ENCODE measurements around the gene ARRDC1.

The ARRDC1 gene

GRCh38 chr9:137642892-137643291 lies 37.4 kb downstream of the ARRDC1 start:
- no peak for DNase-seq

GRCh38 chr9:137643921-137644320 lies 38.4 kb downstream of the ARRDC1 start:
- no peak for DNase-seq

DNA sequence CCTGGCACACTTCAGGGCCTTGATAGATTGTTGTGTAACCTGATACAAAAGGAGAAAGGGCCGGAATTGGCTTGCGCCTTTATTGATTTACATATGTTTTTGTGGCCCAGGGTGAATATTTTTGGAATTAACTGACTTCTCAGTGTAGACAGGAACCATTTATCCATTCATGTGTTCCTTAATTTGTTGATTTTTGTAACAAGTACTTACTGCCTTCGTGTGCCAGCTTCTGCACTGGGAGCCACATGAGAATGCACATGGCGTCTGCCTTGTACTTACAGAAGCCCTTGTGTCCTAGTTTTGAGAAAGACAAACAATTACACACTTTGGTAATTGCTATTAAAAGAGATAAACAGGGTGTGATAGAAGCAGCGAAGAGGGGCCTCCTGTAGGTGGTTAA lies 39.7 kb downstream of the ARRDC1 start:
- no peak for DNase-seq

DNA sequence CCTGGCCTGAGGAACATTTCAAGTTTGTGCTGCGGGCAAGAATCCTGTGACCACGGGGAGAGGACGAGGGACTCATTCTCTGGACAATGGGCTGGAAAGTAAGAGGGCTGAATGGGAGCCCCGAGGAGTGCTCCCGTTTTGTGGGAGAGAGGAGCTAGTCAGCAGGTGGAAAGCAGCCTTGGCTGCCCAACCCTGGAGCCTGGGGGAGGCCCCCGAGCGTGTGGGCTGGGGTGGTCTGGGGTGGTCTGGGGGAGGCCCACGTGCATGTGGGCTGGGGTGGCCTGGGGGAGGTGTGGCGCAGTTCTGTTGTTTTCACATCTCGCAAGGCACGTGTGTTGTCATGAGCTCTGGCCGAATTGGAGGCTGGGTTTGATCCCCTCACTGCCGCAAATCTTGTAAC lies 40.9 kb downstream of the ARRDC1 start:
- DNase-seq = no peak

- no peak for DNase-seq
These were observed 41.7 kb downstream of the ARRDC1 start for GRCh38 chr9:137647096-137647714.

DNA sequence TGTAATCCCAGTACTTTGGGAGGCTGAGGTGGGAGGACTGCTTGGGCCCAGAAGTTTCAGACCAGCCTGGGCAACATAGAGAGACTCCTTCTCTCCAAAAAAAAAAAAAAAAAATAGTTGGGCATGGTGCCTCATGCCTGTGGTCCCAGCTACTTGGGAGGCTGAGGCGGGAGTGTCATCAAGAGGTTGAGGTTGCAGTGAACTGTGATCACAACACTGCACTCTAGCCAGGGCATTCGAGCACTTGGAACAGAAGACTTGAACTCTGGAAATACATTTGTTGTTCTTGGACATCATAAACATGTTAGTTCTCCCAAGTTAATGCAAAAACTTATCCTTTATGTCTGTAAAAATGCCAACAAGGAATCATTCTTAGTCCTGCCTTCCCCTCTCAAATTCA lies 42.9 kb downstream of the ARRDC1 start:
- DNase-seq = no peak

DNA sequence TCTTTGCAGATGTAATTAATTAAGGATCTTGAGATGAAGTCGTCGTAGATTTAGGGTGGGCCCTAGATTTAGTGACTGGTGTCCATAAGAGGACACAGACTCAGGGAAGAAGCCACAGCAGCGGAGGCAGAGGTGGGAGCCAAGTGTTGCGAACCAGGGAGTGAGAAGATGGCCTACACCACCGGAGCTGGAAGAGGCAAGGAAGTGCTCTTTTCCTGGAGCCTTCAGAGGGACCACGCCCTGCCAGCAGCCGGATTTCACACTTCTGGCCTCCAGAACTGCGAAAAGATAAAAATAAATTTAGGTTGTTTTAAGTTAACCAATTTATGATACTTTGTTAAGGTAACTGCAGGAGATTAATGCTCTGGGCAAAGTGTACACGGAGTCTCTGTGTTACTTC lies 44.1 kb downstream of the ARRDC1 start:
- DNase-seq = no peak

DNA sequence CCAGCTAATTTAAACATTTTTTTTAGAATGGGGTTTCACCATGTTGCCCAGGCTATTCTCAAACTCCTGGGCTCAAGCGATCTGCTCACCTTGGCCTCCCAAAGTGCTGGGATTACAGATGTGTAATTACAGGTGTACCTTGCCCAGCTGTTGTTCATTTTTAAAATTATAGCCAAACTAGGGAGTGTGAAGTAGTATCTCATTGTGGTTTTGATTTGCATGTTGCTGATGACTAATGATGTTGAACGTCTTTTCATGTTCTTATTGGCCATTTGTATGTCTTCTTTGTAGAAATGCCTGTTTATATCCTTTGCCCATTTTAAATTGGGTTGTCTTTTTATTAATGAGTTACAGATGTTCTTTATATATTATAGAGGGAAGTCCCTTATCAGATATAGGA lies 44.8 kb downstream of the ARRDC1 start:
- no peak for DNase-seq

- DNase-seq = no peak
These were observed 45.3 kb downstream of the ARRDC1 start for GRCh38 chr9:137650779-137651178.

DNA sequence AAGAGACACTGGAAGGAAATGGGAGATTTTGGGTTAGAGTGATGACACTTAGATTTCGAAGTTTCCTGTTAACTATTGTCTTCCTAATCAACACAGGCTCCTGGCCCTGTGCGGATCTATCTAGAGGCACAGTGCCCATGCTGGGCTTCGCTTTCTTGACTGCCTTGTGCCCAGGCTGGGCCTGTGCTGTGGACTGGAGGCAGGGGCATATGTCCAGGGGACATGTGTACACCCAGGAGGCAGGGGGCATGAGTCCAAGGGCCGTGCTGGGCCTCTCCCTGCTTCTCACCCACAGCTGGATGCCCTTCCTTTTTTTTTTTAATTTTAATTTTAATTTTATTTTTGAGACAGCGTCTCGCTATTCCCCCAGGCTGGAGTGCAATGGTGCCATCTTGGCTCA lies 50.9 kb downstream of the ARRDC1 start:
- no peak for DNase-seq

- DNase-seq = no peak
These were observed 52.1 kb downstream of the ARRDC1 start for GRCh38 chr9:137657606-137658005.

GRCh38 chr9:137658781-137659180 lies 53.3 kb downstream of the ARRDC1 start:
- DNase-seq = no peak

DNA sequence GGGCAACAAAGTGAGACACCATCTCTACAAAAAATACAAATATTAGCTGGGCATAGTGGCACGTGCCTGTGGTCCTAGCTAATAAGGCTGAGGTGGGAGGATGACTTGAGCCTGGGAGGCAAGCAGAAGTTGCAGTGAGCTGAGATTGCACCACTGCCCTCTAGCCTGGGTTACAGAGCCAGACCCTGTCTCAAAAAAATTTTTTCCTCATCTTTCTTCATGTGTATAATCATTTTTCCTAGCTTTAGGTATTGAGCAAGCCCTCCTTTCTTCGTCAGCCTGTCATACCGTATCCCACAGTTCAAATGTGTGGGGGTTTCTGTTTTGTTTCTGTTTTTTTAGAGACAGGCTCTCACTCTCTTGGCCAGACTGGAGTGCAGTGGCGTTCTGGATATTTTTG lies 54.7 kb downstream of the ARRDC1 start:
- no peak for DNase-seq

DNA sequence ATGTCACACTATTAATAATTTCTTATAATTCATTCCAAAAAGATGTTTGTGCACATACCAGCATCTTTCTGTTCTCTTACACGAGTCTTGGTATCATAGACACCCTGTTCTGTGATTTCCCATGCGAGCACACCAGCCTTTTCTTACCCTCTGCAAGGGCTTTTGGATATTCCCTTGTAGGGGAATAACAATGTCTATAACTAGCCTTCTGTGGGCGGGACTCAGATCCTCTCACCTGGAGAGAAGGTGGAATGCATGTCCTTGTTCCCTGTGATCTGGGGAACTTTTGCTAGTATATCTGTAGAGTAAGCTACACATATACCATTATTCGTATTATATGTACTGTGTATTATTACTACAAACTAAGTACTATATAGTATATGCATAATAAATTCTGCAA lies 58.1 kb downstream of the ARRDC1 start:
- DNase-seq = no peak

GRCh38 chr9:137664676-137665075 lies 59.2 kb downstream of the ARRDC1 start:
- DNase-seq = no peak

Measured in COR-L47 (cell line).